GM12872 (cell line): ENCODE results near the gene SPDYC.
A peak's percentile ranks its signal among the peaks of the same experiment; 100 is the strongest.

Experiments
- CTCF ChIP-seq: IDR thresholded peaks from 3 replicates; pipeline ENCODE4 v1.5.1; 2011; ENCODE audit warnings: low read depth, mild to moderate bottlenecking, low read length, moderate library complexity; ENCODE audit not compliant: insufficient read depth

SPDYC gene

DNA sequence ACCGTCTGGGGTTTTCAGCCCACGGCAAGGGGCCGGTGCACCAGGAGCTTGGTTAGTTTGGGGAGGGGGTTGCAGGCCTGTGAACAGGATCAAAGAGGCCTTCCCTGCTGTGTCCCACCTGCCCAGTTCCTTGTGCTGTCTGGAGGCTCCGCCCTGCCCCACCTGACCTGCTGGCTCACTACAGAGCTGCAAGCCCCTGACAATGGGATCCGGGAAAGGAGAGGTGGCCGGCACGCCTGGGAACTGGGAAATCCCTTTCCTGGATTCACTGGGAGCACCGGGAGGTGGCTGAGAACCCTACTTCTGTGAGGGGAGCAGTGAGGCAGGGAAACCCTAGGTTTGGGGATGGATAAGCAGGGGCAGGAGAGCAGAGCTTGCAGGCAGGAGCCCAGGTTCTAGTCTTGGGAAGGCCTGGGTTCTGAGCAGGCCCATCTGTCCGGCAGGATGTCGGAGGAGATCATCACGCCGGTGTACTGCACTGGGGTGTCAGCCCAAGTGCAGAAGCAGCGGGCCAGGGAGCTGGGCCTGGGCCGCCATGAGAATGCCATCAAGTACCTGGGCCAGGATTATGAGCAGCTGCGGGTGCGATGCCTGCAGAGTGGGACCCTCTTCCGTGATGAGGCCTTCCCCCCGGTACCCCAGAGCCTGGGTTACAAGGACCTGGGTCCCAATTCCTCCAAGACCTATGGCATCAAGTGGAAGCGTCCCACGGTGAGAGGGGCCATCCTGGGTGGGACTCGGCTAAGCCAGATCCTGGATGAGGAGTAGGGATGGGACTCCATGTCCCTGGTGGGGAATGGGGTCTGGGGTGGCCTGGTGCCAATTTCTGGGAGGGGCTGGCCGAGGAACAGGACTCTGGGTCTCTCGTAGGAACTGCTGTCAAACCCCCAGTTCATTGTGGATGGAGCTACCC lies 12.5 kb downstream of the SPDYC start:
- TF ChIP-seq CTCF = no peak

GRCh38 chr11:65183201-65183891 lies 13.3 kb downstream of the SPDYC start:
- no peak for TF ChIP-seq CTCF

DNA sequence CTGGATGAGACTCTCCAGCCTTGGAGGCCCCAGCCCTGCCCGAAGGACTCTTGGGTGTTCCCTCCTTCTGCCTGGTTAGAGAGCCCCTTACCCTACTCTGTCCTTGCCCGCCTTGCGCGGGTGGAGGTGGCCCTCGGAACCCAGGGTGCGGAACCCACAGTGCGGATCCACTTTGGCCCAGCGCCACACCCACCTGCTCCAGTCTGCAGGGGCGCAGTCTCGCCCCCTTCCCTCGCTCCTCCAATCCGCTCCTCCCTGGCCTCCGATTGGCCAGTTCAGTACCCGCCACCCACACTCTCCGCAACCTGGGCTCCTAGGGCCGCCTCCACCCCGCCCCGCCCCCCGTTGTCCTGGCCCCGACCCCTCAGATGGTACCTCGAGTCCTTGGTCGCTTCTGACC lies 14.1 kb downstream of the SPDYC start:
- no peak for TF ChIP-seq CTCF

DNA sequence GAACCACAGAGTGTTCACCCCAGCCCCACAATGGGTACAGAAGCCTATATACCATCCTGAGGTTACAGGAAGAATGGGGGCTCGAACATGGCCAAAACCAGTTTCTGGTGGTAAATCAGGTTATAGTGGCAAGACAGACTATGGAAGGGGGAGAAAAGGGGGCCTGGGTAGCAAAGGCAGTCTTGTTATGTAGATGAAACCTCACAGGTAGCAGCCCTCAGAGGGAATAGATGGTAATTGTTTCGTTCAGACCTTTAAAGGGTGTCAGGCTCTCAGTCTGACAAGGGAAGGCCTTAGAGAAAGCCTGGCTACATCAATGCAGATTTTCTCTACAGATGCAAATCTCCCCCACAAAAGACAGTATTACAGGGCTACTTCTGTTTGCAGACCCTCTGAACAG lies 15.1 kb downstream of the SPDYC start:
- TF ChIP-seq CTCF = no peak

DNA sequence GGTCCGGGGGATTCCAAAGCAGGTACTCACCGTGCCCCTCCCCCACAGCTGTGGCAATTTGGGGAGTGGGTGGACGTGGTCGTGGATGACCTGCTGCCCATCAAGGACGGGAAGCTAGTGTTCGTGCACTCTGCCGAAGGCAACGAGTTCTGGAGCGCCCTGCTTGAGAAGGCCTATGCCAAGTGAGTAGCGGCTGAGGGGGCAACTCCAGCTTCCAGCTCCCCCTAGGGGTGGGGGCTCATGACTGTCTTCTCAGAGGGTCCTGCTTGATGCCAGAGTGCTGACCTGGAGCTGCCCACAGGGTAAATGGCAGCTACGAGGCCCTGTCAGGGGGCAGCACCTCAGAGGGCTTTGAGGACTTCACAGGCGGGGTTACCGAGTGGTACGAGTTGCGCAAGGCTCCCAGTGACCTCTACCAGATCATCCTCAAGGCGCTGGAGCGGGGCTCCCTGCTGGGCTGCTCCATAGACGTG lies 15.9 kb downstream of the SPDYC start:
- peak; percentile 43; the same call in 2 of the 3 replicates for TF ChIP-seq CTCF

DNA sequence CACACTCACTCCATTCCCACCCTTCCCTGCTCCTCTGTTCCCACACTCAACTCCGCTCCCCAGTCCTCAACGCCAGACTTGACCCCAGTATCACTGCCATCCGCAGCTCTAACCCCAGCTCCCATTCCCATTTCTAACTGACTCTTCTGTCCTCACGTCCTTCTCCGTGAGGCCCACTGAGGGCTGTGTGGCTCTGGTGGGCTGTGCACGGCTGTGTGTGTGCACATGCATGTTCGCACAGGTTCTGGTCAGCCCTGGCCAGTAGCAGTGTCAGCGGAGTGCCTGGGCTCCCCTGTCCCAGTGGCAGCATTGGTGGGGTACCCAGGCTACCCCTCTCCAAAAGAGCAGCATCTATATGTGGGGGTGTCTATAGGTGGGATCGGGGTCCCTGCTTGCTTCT lies 16.7 kb downstream of the SPDYC start:
- no peak for TF ChIP-seq CTCF

- no peak for TF ChIP-seq CTCF
Observed at GRCh38 chr11:65187146-65187675, 17.2 kb downstream of the SPDYC start.
